ENCODE results near the gene TSPAN9.

GRCh38 chr12:3279415-3279780 is 202.2 kb downstream of the TSPAN9 start:
- TF ChIP-seq, protein P1, sequence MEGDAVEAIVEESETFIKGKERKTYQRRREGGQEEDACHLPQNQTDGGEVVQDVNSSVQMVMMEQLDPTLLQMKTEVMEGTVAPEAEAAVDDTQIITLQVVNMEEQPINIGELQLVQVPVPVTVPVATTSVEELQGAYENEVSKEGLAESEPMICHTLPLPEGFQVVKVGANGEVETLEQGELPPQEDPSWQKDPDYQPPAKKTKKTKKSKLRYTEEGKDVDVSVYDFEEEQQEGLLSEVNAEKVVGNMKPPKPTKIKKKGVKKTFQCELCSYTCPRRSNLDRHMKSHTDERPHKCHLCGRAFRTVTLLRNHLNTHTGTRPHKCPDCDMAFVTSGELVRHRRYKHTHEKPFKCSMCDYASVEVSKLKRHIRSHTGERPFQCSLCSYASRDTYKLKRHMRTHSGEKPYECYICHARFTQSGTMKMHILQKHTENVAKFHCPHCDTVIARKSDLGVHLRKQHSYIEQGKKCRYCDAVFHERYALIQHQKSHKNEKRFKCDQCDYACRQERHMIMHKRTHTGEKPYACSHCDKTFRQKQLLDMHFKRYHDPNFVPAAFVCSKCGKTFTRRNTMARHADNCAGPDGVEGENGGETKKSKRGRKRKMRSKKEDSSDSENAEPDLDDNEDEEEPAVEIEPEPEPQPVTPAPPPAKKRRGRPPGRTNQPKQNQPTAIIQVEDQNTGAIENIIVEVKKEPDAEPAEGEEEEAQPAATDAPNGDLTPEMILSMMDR (conservative IDR thresholded peaks at IDR 0.05; ENCODE audit: low read depth, low read length), result no peak
- TF ChIP-seq, protein P2, sequence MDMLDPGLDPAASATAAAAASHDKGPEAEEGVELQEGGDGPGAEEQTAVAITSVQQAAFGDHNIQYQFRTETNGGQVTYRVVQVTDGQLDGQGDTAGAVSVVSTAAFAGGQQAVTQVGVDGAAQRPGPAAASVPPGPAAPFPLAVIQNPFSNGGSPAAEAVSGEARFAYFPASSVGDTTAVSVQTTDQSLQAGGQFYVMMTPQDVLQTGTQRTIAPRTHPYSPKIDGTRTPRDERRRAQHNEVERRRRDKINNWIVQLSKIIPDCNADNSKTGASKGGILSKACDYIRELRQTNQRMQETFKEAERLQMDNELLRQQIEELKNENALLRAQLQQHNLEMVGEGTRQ (IDR thresholded peaks at IDR 0.05; ENCODE audit: low read depth, low read length), result no peak
- TF ChIP-seq POLR2A (IDR thresholded peaks at IDR 0.05; ENCODE audit: low read depth, low read length) (no peak), CEBPB (IDR thresholded peaks at IDR 0.05; ENCODE audit: low read depth, low read length) (no peak), RCOR1 (IDR thresholded peaks at IDR 0.05; ENCODE audit: insufficient replicate concordance, low read length) (no peak), CHD1 (IDR thresholded peaks at IDR 0.05; ENCODE audit: low read depth, low read length) (no peak), MAFK (IDR thresholded peaks at IDR 0.05; ENCODE audit: low read depth, low read length) (no peak), MAZ (IDR thresholded peaks at IDR 0.05; ENCODE audit: borderline replicate concordance, low read depth, low read length) (no peak)
